GM12864 (cell line): ENCODE results near the gene KLF5.
"Not testable (repeated sequence)": the region's sequence is repeated elsewhere in the genome, so short reads cannot be mapped to it uniquely, and the experiment has no call there.

Experiments used
- DNase-seq: peaks from one replicate; pipeline ENCODE4 v3.0.0-alpha.2; 2011; ENCODE audit warnings: low read depth
- H3K4me3 ChIP-seq: 2 replicates; pipeline ENCODE4 v1.5.1; 2011; ENCODE audit warnings: mild to moderate bottlenecking, low read depth, low read length, control low read depth
- CTCF ChIP-seq: IDR thresholded peaks from 2 replicates; pipeline ENCODE4 v1.5.1; 2011; ENCODE audit warnings: low read depth, mild to moderate bottlenecking, moderate library complexity, low read length, control low read depth, inconsistent platforms; ENCODE audit errors: missing control alignments

The KLF5 gene

GRCh38 chr13:73096173-73096572, 37.4 kb downstream of the KLF5 start:
- DNase-seq = no peak
- no peak for TF ChIP-seq CTCF
- no peak overlapping the region for H3K4me3 ChIP-seq

GRCh38 chr13:73096638-73097037, 37.8 kb downstream of the KLF5 start:
- no peak for DNase-seq
- TF ChIP-seq CTCF = no peak
- no peak overlapping the region for H3K4me3 ChIP-seq

- DNase-seq, H3K4me3 ChIP-seq: not testable (repeated sequence)
These were observed 42.0 kb downstream of the KLF5 start for GRCh38 chr13:73100781-73101180.

- no peak for TF ChIP-seq CTCF
- no peak overlapping the region for H3K4me3 ChIP-seq
- DNase-seq = no peak
These were observed 42.7 kb downstream of the KLF5 start for GRCh38 chr13:73101351-73102007.

GRCh38 chr13:73103238-73103637, 44.4 kb downstream of the KLF5 start:
- no peak for TF ChIP-seq CTCF
- no peak overlapping the region for H3K4me3 ChIP-seq
- no peak for DNase-seq

GRCh38 chr13:73106513-73107178, 47.8 kb downstream of the KLF5 start:
- no peak overlapping the region for H3K4me3 ChIP-seq
- TF ChIP-seq CTCF = no peak
- no peak for DNase-seq

GRCh38 chr13:73107481-73107880, 48.7 kb downstream of the KLF5 start:
- TF ChIP-seq CTCF = no peak
- DNase-seq = no peak
- no peak overlapping the region for H3K4me3 ChIP-seq
